ENCODE results near the gene TENT4A.

TENT4A gene

DNA sequence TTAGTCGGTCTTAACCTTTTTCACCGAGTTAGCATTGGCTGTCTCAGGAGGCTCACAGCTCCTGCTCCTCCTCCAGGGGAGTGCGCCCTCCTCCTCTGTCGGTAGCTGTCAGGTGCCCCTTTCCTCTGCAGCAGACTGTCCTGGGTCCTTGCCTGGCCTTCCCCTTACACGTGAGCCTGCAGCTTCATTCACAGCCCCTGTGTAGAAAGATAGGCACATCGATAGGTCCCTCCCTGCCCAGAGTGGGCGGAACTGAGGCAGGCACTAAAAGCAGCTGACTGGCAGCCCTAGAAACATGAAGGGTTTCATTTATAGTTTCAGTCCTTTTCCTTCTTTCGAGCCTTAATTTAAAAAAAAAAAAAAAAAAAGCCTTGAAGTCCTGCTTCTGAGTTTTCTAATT is 17.2 kb downstream of the TENT4A start:
- ATAC-seq (no peak), DNase-seq (ENCODE audit: low spot score in 2 of 2) (no peak)
- Mint-ChIP-seq H3K4me3 (peak overlapping the region; percentile 47), H3K36me3 (peaks cover 63% of the 10 kb centered on the region), H3K9me3 (no peaks in the 10 kb centered on the region), H3K27ac (peak overlapping the region; percentile 45), H3K4me1 (peaks cover 85% of the 10 kb centered on the region)

DNA sequence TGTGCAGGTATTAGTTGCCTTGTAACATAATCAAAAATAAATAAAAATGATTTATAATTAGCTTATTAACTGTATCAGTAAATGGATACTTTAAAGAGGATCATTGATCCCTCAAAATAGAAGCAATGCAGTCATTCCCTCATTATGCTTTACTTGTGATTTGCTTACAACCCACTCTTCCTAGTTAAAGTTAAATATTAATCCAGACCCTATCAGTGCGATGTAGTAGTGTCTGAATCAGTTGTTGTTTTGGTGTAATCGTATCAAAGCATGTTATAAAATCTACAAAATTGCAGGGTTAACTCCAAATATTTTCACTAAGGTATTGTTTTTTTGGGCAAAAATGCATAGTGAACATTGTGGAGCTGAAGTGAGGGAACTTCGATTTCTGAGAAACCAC is 17.6 kb downstream of the TENT4A start:
- no peak for ATAC-seq
- Mint-ChIP-seq H3K27ac (no peak overlapping the region), H3K36me3 (peaks cover 59% of the 10 kb centered on the region), H3K4me3 (no peak overlapping the region), H3K4me1 (peaks cover 86% of the 10 kb centered on the region), H3K9me3 (no peaks in the 10 kb centered on the region)
- DNase-seq (ENCODE audit: low spot score in 2 of 2), result no peak

GRCh38 chr5:6731465-6732237 is 18.4 kb downstream of the TENT4A start:
- Mint-ChIP-seq H3K36me3 (peaks cover 55% of the 10 kb centered on the region), H3K27ac (peak overlapping the region; percentile 24), H3K9me3 (no peaks in the 10 kb centered on the region), H3K4me3 (no peak overlapping the region), H3K4me1 (peaks cover 85% of the 10 kb centered on the region)
- DNase-seq (ENCODE audit: low spot score in 2 of 2) (no peak), ATAC-seq (no peak)

GRCh38 chr5:6732634-6733410 is 19.6 kb downstream of the TENT4A start:
- peaks cover 64% of the 10 kb centered on the region for H3K36me3 Mint-ChIP-seq
- DNase-seq (ENCODE audit: low spot score in 2 of 2), result no peak
- H3K4me1 Mint-ChIP-seq, result peaks cover 85% of the 10 kb centered on the region
- no peak for ATAC-seq
- H3K27ac Mint-ChIP-seq, result peak overlapping the region; percentile 24
- no peaks in the 10 kb centered on the region for H3K9me3 Mint-ChIP-seq
- H3K4me3 Mint-ChIP-seq, result no peak overlapping the region

- Mint-ChIP-seq H3K4me3 (no peak overlapping the region), H3K36me3 (peaks cover 69% of the 10 kb centered on the region), H3K4me1 (peaks cover 82% of the 10 kb centered on the region), H3K9me3 (no peaks in the 10 kb centered on the region), H3K27ac (peak overlapping the region; percentile 24)
- ATAC-seq, result no peak
- DNase-seq (ENCODE audit: low spot score in 2 of 2), result no peak
Measured at GRCh38 chr5:6733411-6734242, 20.4 kb downstream of the TENT4A start.

- ATAC-seq (no peak), DNase-seq (ENCODE audit: low spot score in 2 of 2) (no peak)
- Mint-ChIP-seq H3K4me3 (no peak overlapping the region), H3K27ac (no peak overlapping the region), H3K9me3 (no peaks in the 10 kb centered on the region), H3K4me1 (peaks cover 81% of the 10 kb centered on the region), H3K36me3 (peaks cover 72% of the 10 kb centered on the region)
Measured at GRCh38 chr5:6734243-6734700, 21.0 kb downstream of the TENT4A start.

- Mint-ChIP-seq H3K9me3 (no peaks in the 10 kb centered on the region), H3K4me1 (peaks cover 76% of the 10 kb centered on the region), H3K27ac (peak overlapping the region; percentile 83), H3K4me3 (no peak overlapping the region), H3K36me3 (peaks cover 72% of the 10 kb centered on the region)
- DNase-seq (ENCODE audit: low spot score in 2 of 2) (no peak), ATAC-seq (no peak)
Measured at GRCh38 chr5:6734781-6735180, 21.5 kb downstream of the TENT4A start.

GRCh38 chr5:6736106-6736505 is 22.9 kb downstream of the TENT4A start:
- DNase-seq (ENCODE audit: low spot score in 2 of 2), result no peak
- no peak for ATAC-seq
- Mint-ChIP-seq H3K27ac (peak overlapping the region; percentile 93), H3K36me3 (peaks cover 76% of the 10 kb centered on the region), H3K9me3 (no peaks in the 10 kb centered on the region), H3K4me1 (peaks cover 65% of the 10 kb centered on the region), H3K4me3 (peak overlapping the region; percentile 44)

DNA sequence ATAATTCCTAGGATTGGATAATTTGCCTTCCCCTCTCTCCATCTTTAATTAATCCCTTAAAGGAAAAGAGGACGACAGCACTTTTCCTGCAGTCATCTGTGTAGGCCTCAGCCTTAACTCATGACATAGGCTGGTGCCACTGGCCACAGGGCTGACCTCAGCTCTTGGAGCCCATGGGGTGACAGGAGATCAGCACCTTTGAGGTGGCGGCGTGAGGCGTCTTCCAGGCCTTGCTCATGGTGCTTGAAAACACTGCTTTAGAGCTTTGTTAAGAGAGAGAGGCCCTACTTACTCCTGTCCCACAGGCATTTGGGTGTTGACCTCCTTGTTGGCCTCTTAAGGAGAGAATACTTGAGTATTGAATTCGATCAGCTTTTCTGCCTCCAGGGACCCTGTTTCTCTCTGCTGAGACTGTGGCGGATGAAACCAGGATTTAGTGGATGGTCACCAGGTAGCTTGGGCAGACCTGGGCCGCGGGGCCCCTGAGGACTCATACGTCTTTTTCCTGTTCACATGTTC is 23.4 kb downstream of the TENT4A start:
- ATAC-seq (peak; percentile 57), DNase-seq (ENCODE audit: low spot score in 2 of 2) (no peak)
- Mint-ChIP-seq H3K9me3 (no peaks in the 10 kb centered on the region), H3K4me3 (peak overlapping the region; percentile 44), H3K27ac (peak overlapping the region; percentile 93), H3K4me1 (peaks cover 63% of the 10 kb centered on the region), H3K36me3 (peaks cover 78% of the 10 kb centered on the region)

- Mint-ChIP-seq H3K9me3 (no peaks in the 10 kb centered on the region), H3K36me3 (peaks cover 78% of the 10 kb centered on the region), H3K4me1 (peaks cover 56% of the 10 kb centered on the region), H3K27ac (peak overlapping the region; percentile 93), H3K4me3 (peak overlapping the region; percentile 44)
- DNase-seq (ENCODE audit: low spot score in 2 of 2) (no peak), ATAC-seq (peak; percentile 89)
Measured at GRCh38 chr5:6737043-6737941, 24.1 kb downstream of the TENT4A start.

- peaks cover 84% of the 10 kb centered on the region for H3K36me3 Mint-ChIP-seq
- no peak for ATAC-seq
- no peak for DNase-seq (ENCODE audit: low spot score in 2 of 2)
- no peaks in the 10 kb centered on the region for H3K9me3 Mint-ChIP-seq
- peaks cover 41% of the 10 kb centered on the region for H3K4me1 Mint-ChIP-seq
- no peak overlapping the region for H3K4me3 Mint-ChIP-seq
- H3K27ac Mint-ChIP-seq, result peak overlapping the region; percentile 88
Measured at GRCh38 chr5:6739603-6740002, 26.4 kb downstream of the TENT4A start.

GRCh38 chr5:6740586-6741150 is 27.4 kb downstream of the TENT4A start:
- ATAC-seq (no peak), DNase-seq (ENCODE audit: low spot score in 2 of 2) (no peak)
- H3K4me3 Mint-ChIP-seq, result no peak overlapping the region
- peak overlapping the region; percentile 88 for H3K27ac Mint-ChIP-seq
- peaks cover 37% of the 10 kb centered on the region for H3K4me1 Mint-ChIP-seq
- peaks cover 94% of the 10 kb centered on the region for H3K36me3 Mint-ChIP-seq
- no peaks in the 10 kb centered on the region for H3K9me3 Mint-ChIP-seq

GRCh38 chr5:6742081-6742758 is 29.0 kb downstream of the TENT4A start:
- Mint-ChIP-seq H3K9me3 (no peaks in the 10 kb centered on the region), H3K4me1 (peaks cover 22% of the 10 kb centered on the region), H3K36me3 (peaks cover 100% of the 10 kb centered on the region), H3K4me3 (no peak overlapping the region), H3K27ac (no peak overlapping the region)
- ATAC-seq, result no peak
- DNase-seq (ENCODE audit: low spot score in 2 of 2), result no peak

All from stimulated activated effector memory CD8-positive, alpha-beta T cell treated with anti-CD3 and anti-CD28 coated beads, Interleukin-12 subunit alpha, Interleukin-12 subunit beta, amount 100 ng/mL, for 72 hours (primary cell).